CD4-positive, alpha-beta memory T cell (primary cell): ENCODE results near the gene SETD2. TPM values are rescaled to one million over a fixed set of nuclear protein-coding genes. Genes with fewer than 3 reads are reported as not detected.

Experiments
- CTCF ChIA-PET: fragments of 350-600 bp; sonication (Branson Sonifier 250); formaldehyde crosslinking; loops from one replicate; lab custom pipeline; 2021; ENCODE audit warnings: inconsistent platforms; ENCODE audit not compliant: partially characterized antibody; lab: Charles Lee
- POLR2A ChIA-PET: fragments of 350-600 bp; sonication (Branson Sonifier 250); formaldehyde crosslinking; loops from one replicate; lab custom pipeline; 2021; ENCODE audit not compliant: partially characterized antibody; lab: Charles Lee
- DNase-seq, 5 donors: peaks; one replicate each; pipeline versions ENCODE4 v3.0.0 to v3.0.0-alpha.2; 2020 to 2022; ENCODE audit warnings: mixed read lengths in 1 of 5
- H3K27ac ChIP-seq: one replicate; pipeline ENCODE4 v1.7.0; 2013; ENCODE audit warnings: low read depth, low read length
- H3K27me3 ChIP-seq: 2 replicates; pipeline ENCODE4 v1.7.0; 2013; ENCODE audit warnings: mild to moderate bottlenecking, low read length, moderate library complexity; ENCODE audit not compliant: insufficient read depth
- H3K36me3 ChIP-seq: 2 replicates; pipeline ENCODE4 v1.7.0; 2013; ENCODE audit warnings: mild to moderate bottlenecking, low read length, moderate library complexity; ENCODE audit not compliant: insufficient read depth
- H3K4me1 ChIP-seq: 2 replicates; pipeline ENCODE4 v1.7.0; 2013; ENCODE audit warnings: mild to moderate bottlenecking, low read length, moderate library complexity; ENCODE audit not compliant: insufficient read depth
- H3K4me3 ChIP-seq, 2 donors: one replicate each; pipeline ENCODE4 v1.7.0; 2013; ENCODE audit warnings: low read length in 2 of 2, mild to moderate bottlenecking in 1 of 2
- H3K9me3 ChIP-seq, 2 donors: one replicate each; pipeline ENCODE4 v1.7.0; 2013; ENCODE audit warnings: low read length in 2 of 2, control low read depth in 1 of 2; ENCODE audit not compliant: control insufficient read depth in 1 of 2
- H3K27ac Mint-ChIP-seq, 7 donors: one replicate each; pipeline ENCODE4 v1.8.0; 2020 to 2021; ENCODE audit warnings: mixed read lengths in 7 of 7, mild to moderate bottlenecking in 6 of 7, inconsistent platforms in 3 of 7, moderate library complexity in 3 of 7
- H3K27me3 Mint-ChIP-seq, 2 donors: one replicate each; pipeline ENCODE4 v1.8.0; 2020 to 2021; ENCODE audit warnings: mixed read lengths in 2 of 2
- H3K36me3 Mint-ChIP-seq, 2 donors: one replicate each; pipeline ENCODE4 v1.8.0; 2020 to 2021; ENCODE audit warnings: mixed read lengths in 2 of 2, inconsistent platforms in 1 of 2, mild to moderate bottlenecking in 1 of 2
- H3K4me1 Mint-ChIP-seq, 4 donors: one replicate each; pipeline ENCODE4 v1.8.0; 2020 to 2021; ENCODE audit warnings: mixed read lengths in 4 of 4, mild to moderate bottlenecking in 1 of 4
- H3K4me3 Mint-ChIP-seq, 8 donors: one replicate each; pipeline ENCODE4 v1.8.0; 2020 to 2021; ENCODE audit warnings: mixed read lengths in 8 of 8, mild to moderate bottlenecking in 7 of 8, moderate library complexity in 6 of 8, inconsistent platforms in 3 of 8
- H3K9me3 Mint-ChIP-seq, 8 donors: one replicate each; pipeline ENCODE4 v1.8.0; 2020 to 2021; ENCODE audit warnings: mixed read lengths in 8 of 8, mild to moderate bottlenecking in 5 of 8, inconsistent platforms in 3 of 8, moderate library complexity in 1 of 8
- intact Hi-C: fragments of 100-400 bp; cut with micrococcal nuclease; formaldehyde crosslinking; loops from one replicate; pipeline ENCODE4 v1.15.1; 2023
- polyA plus RNA-seq, 2 donors: library from polyadenylated mRNA; unstranded; fragments of 300-500 nt; fragmentation: Illumina TruSeq; gene quantifications; one replicate each; pipeline ENCODE4 v1.2.3, GENCODE V29; 2021
- total RNA-seq, 2 experiments: library from RNA; stranded (reverse); gene quantifications; one replicate each; pipeline ENCODE4 v1.2.3, GENCODE V29; 2021

SETD2 gene
- total and polyA plus RNA-seq, 4 experiments from 2014 or later = 3.4 to 74.1 (median 50.0) TPM

DNA sequence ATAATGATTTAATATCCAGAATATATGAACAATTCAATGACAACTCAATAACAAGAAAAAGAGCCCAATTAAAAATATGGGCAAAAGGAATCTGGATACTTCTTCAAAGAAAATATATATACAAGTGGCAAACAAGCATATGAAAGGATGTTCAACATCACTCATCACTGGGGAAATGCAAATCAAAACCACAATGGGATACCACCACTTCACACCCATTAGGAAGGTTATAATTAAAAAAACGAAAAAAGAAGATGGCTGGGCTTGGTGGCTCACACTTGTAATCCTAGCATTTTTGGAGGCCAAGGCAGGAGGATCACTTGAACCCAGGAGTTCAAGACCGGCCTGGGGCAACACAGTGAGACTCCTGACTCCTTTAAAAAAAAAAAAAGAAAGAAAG is 191.5 kb downstream of the SETD2 start:
- Histone ChIP-seq H3K27me3 (no peaks in the 10 kb centered on the region), H3K4me1 (peaks cover 85% of the 10 kb centered on the region), H3K36me3 (peaks cover 8% of the 10 kb centered on the region), H3K9me3 (no peaks in the 10 kb centered on the region), H3K4me3 (no peak overlapping the region), H3K27ac (no peak overlapping the region)
- POLR2A ChIA-PET = interaction anchor here (13.4 kb wide), 1 partner anchor 18 kb away, joined by 222 read pairs; no protein-coding TSS in a partner anchor
- no peak for DNase-seq
- Mint-ChIP-seq H3K4me1 (peaks cover 60 to 92% (median 75%) of the 10 kb centered on the region in 4 donors), H3K27ac (peak overlapping the region; percentile 11 to 84 (median 67)), H3K36me3 (peaks cover 14 to 47% of the 10 kb centered on the region in 2 donors), H3K9me3 (peaks cover 0 to 2% (median 0%) of the 10 kb centered on the region in 8 donors), H3K27me3 (no peaks in the 10 kb centered on the region), H3K4me3 (peak overlapping the region in 7 of 8 donors; percentile 6 to 79 (median 66))
- intact Hi-C loops = no loop called here
- CTCF ChIA-PET = interaction anchor here (0.7 to 1.6 kb wide), 4 partner anchors 10 to 59 kb away, joined by 3 to 4 read pairs (median 3); no protein-coding TSS in a partner anchor

DNA sequence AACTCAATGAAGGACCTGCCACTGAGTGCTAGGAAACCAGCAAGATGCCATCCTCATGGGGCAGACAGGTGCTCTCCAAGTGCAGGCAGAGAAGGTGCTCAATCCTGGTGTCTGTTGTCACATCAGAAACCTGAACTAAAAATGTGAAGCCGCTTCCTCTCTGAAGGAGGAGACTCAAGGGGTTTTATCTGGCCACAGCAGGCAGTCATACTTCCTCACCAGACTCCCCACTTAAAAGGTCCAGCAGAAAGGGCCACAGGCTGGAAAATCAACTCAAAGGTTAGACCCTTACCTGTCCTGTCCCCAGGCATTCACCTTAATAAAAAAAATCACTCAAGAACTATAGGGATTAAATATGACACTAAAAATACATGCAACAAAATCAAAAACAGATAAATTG is 192.2 kb downstream of the SETD2 start:
- DNase-seq = no peak
- peak overlapping the region; percentile 41 to 85 (median 76) for H3K27ac Mint-ChIP-seq
- H3K36me3 Mint-ChIP-seq = peaks cover 14 to 53% of the 10 kb centered on the region in 2 donors
- Histone ChIP-seq H3K27me3 (no peaks in the 10 kb centered on the region), H3K4me3 (no peak overlapping the region), H3K9me3 (no peaks in the 10 kb centered on the region), H3K36me3 (peaks cover 8% of the 10 kb centered on the region), H3K4me1 (peaks cover 86% of the 10 kb centered on the region), H3K27ac (no peak overlapping the region)
- ChIA-PET POLR2A (interaction anchor here (1.1 to 13.4 kb wide), 3 partner anchors 8 to 24 kb away, joined by 5 to 222 read pairs (median 18); partner anchors contain the start of gene NBEAL2), CTCF (interaction anchor here (1.6 to 2.6 kb wide), 2 partner anchors 16 to 27 kb away, joined by 4 to 10 read pairs; no protein-coding TSS in a partner anchor)
- H3K9me3 Mint-ChIP-seq = peaks cover 0 to 2% (median 0%) of the 10 kb centered on the region in 8 donors
- intact Hi-C loops = no loop called here
- H3K4me3 Mint-ChIP-seq = peak overlapping the region in 7 of 8 donors; percentile 47 to 79 (median 69)
- H3K4me1 Mint-ChIP-seq = peaks cover 64 to 92% (median 76%) of the 10 kb centered on the region in 4 donors
- H3K27me3 Mint-ChIP-seq = no peaks in the 10 kb centered on the region

DNA sequence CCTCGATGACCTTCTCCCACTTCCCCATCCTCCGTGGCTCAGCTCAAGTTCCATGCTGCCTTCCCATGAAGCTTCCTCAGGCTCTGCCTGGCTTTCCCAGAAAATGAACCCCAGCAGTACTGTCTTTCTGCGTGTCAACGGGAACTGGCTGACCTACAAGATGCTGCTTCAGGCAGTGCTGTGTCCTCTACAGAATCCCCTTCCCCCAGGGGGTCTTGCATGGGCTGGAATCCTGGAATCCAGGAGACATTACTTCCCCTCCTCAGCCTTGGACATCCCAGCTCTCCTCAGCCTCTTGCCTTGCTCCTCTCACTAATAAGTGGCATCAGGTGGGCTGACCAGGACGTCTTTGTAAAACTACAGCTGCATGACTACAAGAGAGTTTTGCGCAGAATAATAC is 192.8 kb downstream of the SETD2 start:
- Histone ChIP-seq H3K27ac (no peak overlapping the region), H3K27me3 (no peaks in the 10 kb centered on the region), H3K4me1 (peaks cover 91% of the 10 kb centered on the region), H3K9me3 (no peaks in the 10 kb centered on the region), H3K4me3 (no peak overlapping the region), H3K36me3 (peaks cover 8% of the 10 kb centered on the region)
- ChIA-PET CTCF (interaction anchor here (1.6 to 2.6 kb wide), 4 partner anchors 9 to 27 kb away, joined by 4 to 10 read pairs (median 6); partner anchors contain the start of gene NBEAL2), POLR2A (interaction anchor here (0.7 to 13.4 kb wide), 4 partner anchors 9 to 24 kb away, joined by 3 to 222 read pairs (median 12); partner anchors contain the start of gene NBEAL2)
- H3K9me3 Mint-ChIP-seq = no peaks in the 10 kb centered on the region
- H3K4me1 Mint-ChIP-seq = peaks cover 66 to 92% (median 77%) of the 10 kb centered on the region in 4 donors
- peak overlapping the region; percentile 49 to 89 (median 76) for H3K27ac Mint-ChIP-seq
- peaks cover 14 to 49% of the 10 kb centered on the region in 2 donors for H3K36me3 Mint-ChIP-seq
- no peak for DNase-seq
- H3K27me3 Mint-ChIP-seq = no peaks in the 10 kb centered on the region
- intact Hi-C loops = no loop called here
- peak overlapping the region in 7 of 8 donors; percentile 47 to 79 (median 69) for H3K4me3 Mint-ChIP-seq

DNA sequence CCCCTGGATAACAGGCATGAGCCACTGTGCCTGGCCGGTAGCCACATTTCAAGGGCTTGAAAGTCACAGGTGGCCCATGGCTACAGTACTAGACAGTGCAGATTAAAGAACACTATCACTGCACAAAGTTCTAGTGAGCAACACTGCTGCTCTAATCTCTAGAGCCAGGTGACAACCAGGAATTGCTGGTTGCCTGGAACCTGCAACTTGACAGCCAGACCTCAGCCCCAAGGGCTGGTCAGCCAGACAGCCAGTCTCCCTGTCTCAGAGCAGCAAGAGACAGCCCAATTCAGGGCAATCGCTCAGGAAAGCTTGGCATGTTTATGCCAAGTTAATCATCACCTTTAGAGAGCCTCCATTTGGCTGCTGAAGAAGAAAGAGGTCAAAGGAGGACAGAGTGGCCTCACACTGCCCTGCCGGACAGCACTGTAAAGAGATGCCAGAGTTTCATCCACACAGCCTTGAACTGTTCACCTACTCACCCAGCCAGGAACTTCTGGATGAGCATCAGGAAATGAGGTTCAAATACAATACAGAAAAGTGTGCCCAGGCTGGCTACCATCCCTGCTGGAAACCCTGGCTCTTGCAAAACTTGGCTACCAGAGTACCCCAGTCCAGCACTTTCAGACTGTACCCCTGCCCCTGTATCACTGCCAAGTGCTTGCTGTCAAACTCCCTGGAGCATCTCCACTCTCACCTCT is 193.4 kb downstream of the SETD2 start:
- ChIA-PET CTCF (interaction anchor here (0.7 to 2.6 kb wide), 5 partner anchors 9 to 104 kb away, joined by 3 to 10 read pairs (median 5); partner anchors contain the start of gene NBEAL2), POLR2A (interaction anchor here (0.7 to 13.4 kb wide), 7 partner anchors 9 to 61 kb away, joined by 3 to 222 read pairs (median 3); partner anchors contain the start of gene NBEAL2)
- Mint-ChIP-seq H3K27ac (peak overlapping the region in 5 of 7 donors; percentile 29 to 89 (median 75)), H3K9me3 (no peaks in the 10 kb centered on the region), H3K36me3 (peaks cover 14 to 52% of the 10 kb centered on the region in 2 donors), H3K27me3 (no peaks in the 10 kb centered on the region), H3K4me3 (peak overlapping the region in 5 of 8 donors; percentile 17 to 79 (median 51)), H3K4me1 (peaks cover 71 to 95% (median 81%) of the 10 kb centered on the region in 4 donors)
- Histone ChIP-seq H3K36me3 (peaks cover 12% of the 10 kb centered on the region), H3K9me3 (no peaks in the 10 kb centered on the region), H3K4me1 (peaks cover 96% of the 10 kb centered on the region), H3K27ac (no peak overlapping the region), H3K4me3 (no peak overlapping the region), H3K27me3 (no peaks in the 10 kb centered on the region)
- DNase-seq = no peak
- intact Hi-C loops = no loop called here

DNA sequence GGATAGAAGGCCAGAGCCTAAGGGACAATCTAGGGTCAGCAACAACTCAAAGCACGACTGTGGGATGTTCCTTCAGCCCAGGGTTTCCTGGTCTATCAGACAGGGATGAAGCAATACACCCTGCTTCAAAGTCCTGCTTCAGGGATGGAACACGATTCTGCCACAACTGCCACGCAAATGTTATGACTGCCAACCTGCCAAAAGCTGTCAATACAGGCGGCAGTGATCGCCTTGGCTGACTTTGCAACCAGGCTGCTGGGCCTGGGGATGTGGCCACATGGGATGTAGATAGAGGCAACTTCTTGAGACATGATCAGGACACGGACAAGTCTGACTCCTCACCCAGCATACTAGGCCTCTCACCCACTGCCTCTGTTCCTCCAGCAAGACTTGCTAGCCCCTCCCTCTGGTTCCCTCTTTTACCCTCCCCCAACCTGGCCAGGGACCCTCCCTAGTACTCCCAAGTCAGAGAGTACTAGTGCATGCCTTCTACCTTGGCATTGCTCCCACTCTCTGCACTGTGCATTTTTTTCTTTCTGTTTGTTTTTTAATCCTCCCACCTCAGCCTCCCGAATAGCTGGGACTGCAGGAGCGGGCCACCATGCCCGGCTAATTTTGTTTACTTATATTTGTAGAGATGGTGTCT is 195.0 kb downstream of the SETD2 start:
- ChIA-PET POLR2A (interaction anchor here (0.5 to 13.4 kb wide), 6 partner anchors 10 to 195 kb away, joined by 3 to 222 read pairs (median 4); partner anchors contain the start of genes NBEAL2 and SETD2), CTCF (interaction anchor here (1.4 to 3.9 kb wide), 5 partner anchors 11 to 101 kb away, joined by 3 to 16 read pairs (median 6); partner anchors contain the start of gene NBEAL2)
- H3K27me3 ChIP-seq = no peaks in the 10 kb centered on the region
- H3K36me3 ChIP-seq = peaks cover 19% of the 10 kb centered on the region
- peaks cover 7 to 45% of the 10 kb centered on the region in 2 donors for H3K36me3 Mint-ChIP-seq
- intact Hi-C loops = no loop called here
- H3K4me3 ChIP-seq = no peak overlapping the region
- peaks cover 86% of the 10 kb centered on the region for H3K4me1 ChIP-seq
- H3K4me3 Mint-ChIP-seq = peak overlapping the region in 2 of 8 donors; percentile 7 to 39
- H3K4me1 Mint-ChIP-seq = peaks cover 64 to 88% (median 77%) of the 10 kb centered on the region in 4 donors
- no peak overlapping the region for H3K27ac ChIP-seq
- no peaks in the 10 kb centered on the region for H3K9me3 ChIP-seq
- no peaks in the 10 kb centered on the region for H3K9me3 Mint-ChIP-seq
- no peak for DNase-seq
- H3K27ac Mint-ChIP-seq = peak overlapping the region in 5 of 7 donors; percentile 34 to 82 (median 60)
- no peaks in the 10 kb centered on the region for H3K27me3 Mint-ChIP-seq

DNA sequence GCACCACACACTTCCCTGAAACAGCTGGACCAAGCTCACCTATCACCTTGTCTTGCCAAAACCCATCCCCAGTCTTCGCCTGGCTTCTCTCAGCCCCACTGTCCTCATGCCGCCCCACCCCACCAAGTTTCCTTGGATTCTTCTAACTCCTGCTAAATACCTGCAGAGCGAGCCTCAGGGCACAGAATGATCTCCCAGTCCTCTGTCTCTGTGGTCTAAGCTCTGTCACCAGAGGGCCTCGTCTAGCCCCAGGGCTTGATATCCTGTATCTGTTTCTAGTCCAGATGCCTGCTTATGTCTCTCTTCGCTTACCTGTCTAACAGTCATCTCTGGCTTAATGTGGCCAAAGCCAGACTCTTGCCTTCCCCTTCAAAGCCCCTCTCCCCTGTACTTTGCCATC is 197.1 kb downstream of the SETD2 start:
- intact Hi-C loops = no loop called here
- peak overlapping the region; percentile 56 to 91 (median 77) for H3K27ac Mint-ChIP-seq

More for the DNA sequence above, 197.1 kb downstream of the SETD2 start:
- Histone ChIP-seq H3K4me3 (no peak overlapping the region), H3K27me3 (no peaks in the 10 kb centered on the region), H3K27ac (no peak overlapping the region), H3K36me3 (peaks cover 24% of the 10 kb centered on the region), H3K4me1 (peaks cover 77% of the 10 kb centered on the region), H3K9me3 (no peaks in the 10 kb centered on the region)
- POLR2A ChIA-PET = interaction anchor here (0.6 to 3.5 kb wide), 5 partner anchors 9 to 130 kb away, joined by 3 to 18 read pairs (median 3); partner anchors contain the start of genes CCDC12 and NBEAL2
- H3K27me3 Mint-ChIP-seq = no peaks in the 10 kb centered on the region
- CTCF ChIA-PET = interaction anchor here (1.2 to 3.9 kb wide), 4 partner anchors 8 to 31 kb away, joined by 3 to 16 read pairs (median 5); partner anchors contain the start of gene NBEAL2
- H3K4me3 Mint-ChIP-seq = peak overlapping the region in 7 of 8 donors; percentile 8 to 69 (median 38)
- H3K4me1 Mint-ChIP-seq = peaks cover 60 to 86% (median 74%) of the 10 kb centered on the region in 4 donors
- H3K9me3 Mint-ChIP-seq = peaks cover 0 to 2% (median 0%) of the 10 kb centered on the region in 8 donors
- H3K36me3 Mint-ChIP-seq = peaks cover 12 to 50% of the 10 kb centered on the region in 2 donors
- DNase-seq = no peak
